Lower leg skin (tissue), 3 donors: Measurements from ENCODE around the gene IGSF22.

Experiments
- POLR2A ChIP-seq, 2 donors: fragments of 450-650 bp; IDR thresholded peaks; one replicate each; pipeline ENCODE4 v1.6.1; 2016 to 2017; ENCODE audit warnings: antibody characterized with exemption in 2 of 2, mild to moderate bottlenecking in 1 of 2, moderate library complexity in 1 of 2
- TF ChIP-seq, protein P1 (sequence below), 3 donors: fragments of 450-650 bp; IDR thresholded peaks; one replicate each; pipeline ENCODE4 v1.5.1; 2016; ENCODE audit warnings: antibody characterized with exemption in 3 of 3, mild to moderate bottlenecking in 3 of 3, moderate library complexity in 2 of 3

DNA sequence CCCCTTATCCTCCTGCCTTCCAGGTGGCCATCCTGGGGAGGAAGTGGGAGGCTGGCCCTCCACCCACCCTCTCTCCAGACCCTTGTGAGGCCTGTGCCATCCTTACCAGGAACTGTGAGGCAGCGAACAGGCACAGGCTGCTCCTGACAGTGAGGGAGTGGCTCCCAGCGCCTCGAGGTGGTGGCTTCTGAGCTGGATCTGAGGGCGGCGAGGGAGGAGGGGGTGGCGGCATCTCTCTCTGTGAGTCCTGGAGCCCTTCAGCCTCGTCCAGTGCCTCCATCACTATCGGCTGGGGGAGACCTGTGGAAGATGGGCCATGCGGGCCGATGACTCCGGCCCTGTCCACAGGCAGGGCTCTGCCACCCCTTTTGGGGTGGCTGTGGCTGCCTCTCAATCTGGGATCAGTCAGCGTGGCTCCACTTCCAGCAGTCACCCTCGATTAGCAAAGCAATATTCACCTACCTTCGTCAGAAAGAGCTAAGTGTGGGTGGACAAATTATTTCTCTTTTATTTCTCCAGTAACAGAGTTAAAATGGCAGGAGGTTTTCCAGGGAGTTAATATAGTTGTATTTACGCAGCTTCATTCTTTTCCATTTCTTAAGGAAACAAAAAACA is 18.0 kb upstream of the IGSF22 start:
- TF ChIP-seq, protein P1, sequence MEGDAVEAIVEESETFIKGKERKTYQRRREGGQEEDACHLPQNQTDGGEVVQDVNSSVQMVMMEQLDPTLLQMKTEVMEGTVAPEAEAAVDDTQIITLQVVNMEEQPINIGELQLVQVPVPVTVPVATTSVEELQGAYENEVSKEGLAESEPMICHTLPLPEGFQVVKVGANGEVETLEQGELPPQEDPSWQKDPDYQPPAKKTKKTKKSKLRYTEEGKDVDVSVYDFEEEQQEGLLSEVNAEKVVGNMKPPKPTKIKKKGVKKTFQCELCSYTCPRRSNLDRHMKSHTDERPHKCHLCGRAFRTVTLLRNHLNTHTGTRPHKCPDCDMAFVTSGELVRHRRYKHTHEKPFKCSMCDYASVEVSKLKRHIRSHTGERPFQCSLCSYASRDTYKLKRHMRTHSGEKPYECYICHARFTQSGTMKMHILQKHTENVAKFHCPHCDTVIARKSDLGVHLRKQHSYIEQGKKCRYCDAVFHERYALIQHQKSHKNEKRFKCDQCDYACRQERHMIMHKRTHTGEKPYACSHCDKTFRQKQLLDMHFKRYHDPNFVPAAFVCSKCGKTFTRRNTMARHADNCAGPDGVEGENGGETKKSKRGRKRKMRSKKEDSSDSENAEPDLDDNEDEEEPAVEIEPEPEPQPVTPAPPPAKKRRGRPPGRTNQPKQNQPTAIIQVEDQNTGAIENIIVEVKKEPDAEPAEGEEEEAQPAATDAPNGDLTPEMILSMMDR (IDR thresholded peaks at IDR 0.05) = no peak
- no peak for TF ChIP-seq POLR2A (IDR thresholded peaks at IDR 0.05)
